Measurements from ENCODE around the gene EME2. TPM values are rescaled to one million over a fixed set of nuclear protein-coding genes. Genes with fewer than 3 reads are reported as not detected.

EME2 gene
- total RNA-seq, 4 donors from 2014 or later: 2.3 to 13.8 (median 5.2) TPM

GRCh38 chr16:1788095-1788707 lies 15.6 kb downstream of the EME2 start:
- TF ChIP-seq CTCF (IDR thresholded peaks at IDR 0.05; ENCODE audit: low read depth): no peak

- TF ChIP-seq CTCF (IDR thresholded peaks at IDR 0.05; ENCODE audit: low read depth): no peak
Measured at GRCh38 chr16:1788708-1789100, 16.1 kb downstream of the EME2 start.

- TF ChIP-seq CTCF (IDR thresholded peaks at IDR 0.05; ENCODE audit: low read depth): no peak
Measured at GRCh38 chr16:1789643-1790045, 17.0 kb downstream of the EME2 start.

- no peak for TF ChIP-seq CTCF (IDR thresholded peaks at IDR 0.05; ENCODE audit: low read depth)
Measured at GRCh38 chr16:1790261-1790610, 17.6 kb downstream of the EME2 start.

- no peak for TF ChIP-seq CTCF (IDR thresholded peaks at IDR 0.05; ENCODE audit: low read depth)
Measured at GRCh38 chr16:1790611-1791255, 18.1 kb downstream of the EME2 start.

GRCh38 chr16:1791256-1791942 lies 18.8 kb downstream of the EME2 start:
- no peak for TF ChIP-seq CTCF (IDR thresholded peaks at IDR 0.05; ENCODE audit: low read depth)
